PC-9 (cell line): ENCODE data around the gene MOB4.

Source experiments
- EZH2 ChIP-seq: fragments of 200-600 bp; sonication (generic); IDR thresholded peaks from 2 replicates; pipeline ENCODE4 v1.8.0; 2017; ENCODE audit warnings: antibody characterized with exemption, low read depth
- TF ChIP-seq, protein P1 (sequence below): fragments of 200-600 bp; sonication (generic); conservative IDR thresholded peaks from 2 replicates; pipeline ENCODE4 v1.6.1; 2017; ENCODE audit warnings: mixed run types, antibody characterized with exemption, mild to moderate bottlenecking, moderate library complexity

DNA sequence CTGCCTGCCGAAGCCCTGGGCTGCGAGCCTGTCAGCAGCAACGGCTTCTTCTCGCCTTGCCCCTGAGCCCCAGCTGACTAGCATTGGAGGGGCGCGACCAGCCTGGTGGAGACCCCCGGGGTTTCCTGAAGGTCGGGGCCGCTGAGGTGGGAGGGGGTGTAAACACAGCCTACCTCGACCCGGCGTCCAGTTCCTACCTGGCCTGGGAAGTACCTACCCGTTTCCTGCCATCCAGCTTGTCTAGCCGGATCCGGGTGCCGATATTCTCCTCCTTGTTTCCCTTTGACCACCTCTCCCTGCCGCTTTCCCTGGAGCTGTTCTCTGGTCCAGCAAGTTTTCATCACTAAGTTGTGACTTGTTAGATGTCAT lies 511 bp downstream of the MOB4 start:
- TF ChIP-seq, protein P1, sequence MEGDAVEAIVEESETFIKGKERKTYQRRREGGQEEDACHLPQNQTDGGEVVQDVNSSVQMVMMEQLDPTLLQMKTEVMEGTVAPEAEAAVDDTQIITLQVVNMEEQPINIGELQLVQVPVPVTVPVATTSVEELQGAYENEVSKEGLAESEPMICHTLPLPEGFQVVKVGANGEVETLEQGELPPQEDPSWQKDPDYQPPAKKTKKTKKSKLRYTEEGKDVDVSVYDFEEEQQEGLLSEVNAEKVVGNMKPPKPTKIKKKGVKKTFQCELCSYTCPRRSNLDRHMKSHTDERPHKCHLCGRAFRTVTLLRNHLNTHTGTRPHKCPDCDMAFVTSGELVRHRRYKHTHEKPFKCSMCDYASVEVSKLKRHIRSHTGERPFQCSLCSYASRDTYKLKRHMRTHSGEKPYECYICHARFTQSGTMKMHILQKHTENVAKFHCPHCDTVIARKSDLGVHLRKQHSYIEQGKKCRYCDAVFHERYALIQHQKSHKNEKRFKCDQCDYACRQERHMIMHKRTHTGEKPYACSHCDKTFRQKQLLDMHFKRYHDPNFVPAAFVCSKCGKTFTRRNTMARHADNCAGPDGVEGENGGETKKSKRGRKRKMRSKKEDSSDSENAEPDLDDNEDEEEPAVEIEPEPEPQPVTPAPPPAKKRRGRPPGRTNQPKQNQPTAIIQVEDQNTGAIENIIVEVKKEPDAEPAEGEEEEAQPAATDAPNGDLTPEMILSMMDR, result no peak
- TF ChIP-seq EZH2, result no peak
